Small intestine (tissue), 7 donors: ENCODE data around the gene SENP7. TPM values are rescaled to one million over a fixed set of nuclear protein-coding genes. Genes with fewer than 3 reads are reported as not detected.
"Not testable (repeated sequence)": the region's sequence is repeated elsewhere in the genome, so short reads cannot be mapped to it uniquely, and the experiment has no call there.

Experiments used
- DNase-seq, 2 donors: peaks; one replicate each; pipeline versions ENCODE4 v3.0.0 to v3.0.0-alpha.2; 2013
- FAIRE-seq: peaks from 2 replicates; lab custom pipeline; 2012; peaks lifted over from hg19 to GRCh38; lab: Jason Lieb, UNC
- H3K27ac ChIP-seq, 3 donors: one replicate each; pipeline ENCODE4 v1.5.1; 2013; ENCODE audit warnings: low read length in 2 of 3, mild to moderate bottlenecking in 2 of 3, control low read depth in 1 of 3, inconsistent platforms in 1 of 3, low read depth in 1 of 3, moderate library complexity in 1 of 3
- H3K27me3 ChIP-seq, 3 donors: one replicate each; pipeline ENCODE4 v1.6.1; 2013; ENCODE audit warnings: low read length in 3 of 3, inconsistent platforms in 1 of 3; ENCODE audit not compliant: control insufficient read depth in 3 of 3, insufficient read depth in 3 of 3
- H3K36me3 ChIP-seq, 3 donors: one replicate each; pipeline ENCODE4 v1.6.1; 2013; ENCODE audit warnings: low read length in 3 of 3, inconsistent platforms in 1 of 3, low read depth in 1 of 3, mild to moderate bottlenecking in 1 of 3, moderate library complexity in 1 of 3; ENCODE audit not compliant: control insufficient read depth in 3 of 3, insufficient read depth in 2 of 3
- H3K4me1 ChIP-seq, 3 donors: one replicate each; pipeline ENCODE4 v1.6.1; 2013; ENCODE audit warnings: low read length in 2 of 3, inconsistent platforms in 1 of 3, low read depth in 1 of 3, mild to moderate bottlenecking in 1 of 3, moderate library complexity in 1 of 3; ENCODE audit not compliant: control insufficient read depth in 3 of 3, insufficient read depth in 2 of 3
- H3K4me3 ChIP-seq, 3 donors: one replicate each; pipeline ENCODE4 v1.5.1; 2013; ENCODE audit warnings: low read length in 3 of 3, control low read depth in 1 of 3, inconsistent platforms in 1 of 3, low read depth in 1 of 3, mild to moderate bottlenecking in 1 of 3, moderate library complexity in 1 of 3
- H3K9me3 ChIP-seq, 2 donors: one replicate each; pipeline ENCODE4 v1.6.1; 2013; ENCODE audit warnings: low read depth in 1 of 2, low read length in 1 of 2; ENCODE audit not compliant: control insufficient read depth in 2 of 2, insufficient read depth in 1 of 2
- WGBS, 3 donors: extraction: QIAGEN DNeasy Blood & Tissue Kit; methylation state at CpG; one replicate each; pipeline ENCODE4 v1.1.7; 2013; 5-methylcytosine and 5-hydroxymethylcytosine counted together
- polyA plus RNA-seq, 4 donors: library from polyadenylated mRNA; stranded (reverse) in 3 of 4; unstranded in 1 of 4; fragments of 200-250 nt in 3 of 4; fragments of 120-200 nt in 1 of 4; gene quantifications; one replicate each; pipeline versions ENCODE4 v1.2.1 to v1.2.3, GENCODE V29; 2013
- donor health status: healthy with polysubstance abuse.
- donor health status: control.
- donor health status: control.
- donor health status: Bipolar disorder and iron deficiency.
- donor health status: healthy.

Gene SENP7
- polyA plus RNA-seq, 4 donors: 3.0 to 35.7 (median 4.1) TPM

DNA sequence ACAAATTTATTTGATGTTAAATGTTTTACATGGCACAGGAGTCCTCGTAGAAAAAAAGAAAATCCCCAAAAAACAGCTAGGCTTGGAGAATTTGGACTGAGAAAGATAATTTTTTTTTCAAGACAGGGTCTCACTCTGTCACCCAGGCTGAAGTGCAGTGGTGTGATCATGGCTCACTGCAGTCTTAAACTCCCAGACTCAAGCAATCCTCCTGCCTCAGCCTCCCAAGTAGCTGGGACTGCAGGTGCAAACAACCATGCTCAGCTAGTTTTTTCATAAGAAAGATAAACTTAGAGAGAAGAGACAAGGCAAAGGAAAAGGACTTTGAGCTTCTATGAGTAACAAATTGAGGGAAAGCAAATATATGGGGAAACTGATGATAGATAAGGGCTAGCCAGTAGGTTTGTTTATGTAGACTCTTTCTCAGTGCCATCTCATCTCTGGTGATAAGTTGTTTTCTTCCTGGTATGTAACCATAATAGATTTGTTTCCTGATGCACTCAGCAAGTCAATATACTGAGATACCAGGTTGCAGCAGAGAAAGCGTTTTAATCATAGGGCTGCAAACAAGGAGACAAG, 35.6 kb upstream of the SENP7 start:
- no peak for FAIRE-seq
- Histone ChIP-seq H3K27me3 (no peaks in the 10 kb centered on the region), H3K9me3 (peaks cover 0 to 10% of the 10 kb centered on the region in 2 donors), H3K4me3 (no peak overlapping the region), H3K36me3 (no peaks in the 10 kb centered on the region), H3K27ac (no peak overlapping the region), H3K4me1 (peaks cover 0 to 8% (median 0%) of the 10 kb centered on the region in 3 donors)
- DNase-seq: peak in 1 of 2 donors; percentile 49
- 52 to 66% (median 56%) methylated on average over 2 of the region's 2 CpGs for WGBS, 3 donors

DNA sequence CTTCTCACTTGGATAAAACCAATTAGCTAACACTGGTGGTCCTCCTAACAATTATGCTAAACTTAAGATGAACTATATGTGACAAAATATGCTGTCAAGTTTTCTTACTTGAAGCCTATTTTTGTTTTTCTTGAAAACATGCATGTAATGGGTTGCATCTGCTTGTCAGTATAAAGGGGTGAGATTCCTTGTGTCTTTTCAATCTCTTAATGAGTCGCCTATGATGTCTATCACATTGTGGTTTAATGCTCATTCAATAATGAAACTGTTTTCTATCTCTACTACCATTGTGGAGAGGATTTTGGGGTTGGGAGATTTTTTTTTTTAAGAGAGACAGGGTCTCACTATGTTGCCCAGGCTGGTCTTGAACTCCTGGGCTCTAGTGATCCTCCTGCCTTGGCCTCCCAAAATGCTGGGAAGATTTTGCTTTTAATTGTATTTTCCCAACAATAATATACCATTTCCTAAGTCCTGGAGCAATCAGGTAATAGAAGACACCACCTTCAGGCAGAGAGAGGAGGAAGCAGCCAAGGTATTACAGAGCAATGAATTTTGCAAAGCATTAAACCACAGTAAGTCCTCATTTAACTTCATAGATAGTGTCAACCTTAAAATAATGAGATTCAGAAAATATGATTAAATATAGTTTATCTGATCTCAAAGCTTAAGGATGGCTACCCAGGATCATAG, 31.3 kb upstream of the SENP7 start:
- H3K4me1 ChIP-seq: peaks cover 0 to 5% (median 0%) of the 10 kb centered on the region in 3 donors
- H3K9me3 ChIP-seq: no peaks in the 10 kb centered on the region
- H3K36me3 ChIP-seq: no peaks in the 10 kb centered on the region
- FAIRE-seq (no peak), DNase-seq (no peak)
- no peaks in the 10 kb centered on the region for H3K27me3 ChIP-seq
- no peak overlapping the region for H3K4me3 ChIP-seq
- 42 to 73% (median 70%) methylated on average over 1 of the region's 1 CpG for WGBS, 3 donors
- no peak overlapping the region for H3K27ac ChIP-seq

DNA sequence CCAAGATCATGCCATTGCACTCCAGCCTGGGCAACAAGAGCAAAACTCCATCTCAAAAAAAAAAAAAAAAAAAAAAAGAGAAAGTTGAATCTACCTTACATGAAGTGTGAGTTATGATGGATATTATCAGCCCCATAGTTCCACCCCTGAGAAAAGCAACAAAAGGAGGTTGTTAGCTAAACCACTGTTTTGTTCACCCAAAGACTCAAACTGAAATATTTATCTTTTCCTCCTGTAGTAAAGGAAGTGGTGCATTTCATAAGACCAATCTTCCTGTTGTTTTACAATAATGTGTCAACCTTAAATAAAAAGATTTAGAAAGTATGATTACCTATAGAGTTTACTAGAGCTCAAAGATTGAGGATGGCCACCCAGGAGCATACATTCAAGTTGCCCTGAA, 29.9 kb upstream of the SENP7 start:
- H3K4me3 ChIP-seq: no peak overlapping the region
- DNase-seq: no peak
- no peaks in the 10 kb centered on the region for H3K27me3 ChIP-seq
- FAIRE-seq: no peak
- H3K27ac ChIP-seq: peak overlapping the region in 1 of 3 donors; percentile 50
- H3K36me3 ChIP-seq: no peaks in the 10 kb centered on the region
- H3K9me3 ChIP-seq: no peaks in the 10 kb centered on the region
- no peaks in the 10 kb centered on the region for H3K4me1 ChIP-seq

DNA sequence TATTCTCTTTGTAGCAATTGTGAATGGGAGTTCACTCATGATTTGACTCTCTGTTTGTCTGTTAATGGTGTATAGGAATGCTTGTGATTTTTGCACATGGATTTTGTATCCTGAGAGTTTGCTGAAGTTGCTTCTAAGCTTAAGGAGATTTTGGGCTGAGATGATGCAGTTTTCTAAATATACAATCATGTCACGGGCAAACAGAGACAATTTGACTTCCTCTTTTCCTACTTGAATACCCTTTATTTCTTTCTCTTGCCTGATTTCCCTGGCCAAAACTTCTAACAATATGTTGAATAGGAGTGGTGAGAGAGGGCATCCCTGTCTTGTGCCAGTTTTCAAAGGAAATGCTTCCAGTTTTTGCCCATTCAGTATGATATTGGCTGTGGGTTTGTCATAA, 23.9 kb upstream of the SENP7 start:
- DNase-seq, FAIRE-seq, H3K27ac ChIP-seq, H3K4me3 ChIP-seq, H3K27me3 ChIP-seq, H3K9me3 ChIP-seq, H3K36me3 ChIP-seq, H3K4me1 ChIP-seq: not testable (repeated sequence)
- WGBS, 3 donors: 73 to 92% (median 73%) methylated on average over 1 of the region's 1 CpG

DNA sequence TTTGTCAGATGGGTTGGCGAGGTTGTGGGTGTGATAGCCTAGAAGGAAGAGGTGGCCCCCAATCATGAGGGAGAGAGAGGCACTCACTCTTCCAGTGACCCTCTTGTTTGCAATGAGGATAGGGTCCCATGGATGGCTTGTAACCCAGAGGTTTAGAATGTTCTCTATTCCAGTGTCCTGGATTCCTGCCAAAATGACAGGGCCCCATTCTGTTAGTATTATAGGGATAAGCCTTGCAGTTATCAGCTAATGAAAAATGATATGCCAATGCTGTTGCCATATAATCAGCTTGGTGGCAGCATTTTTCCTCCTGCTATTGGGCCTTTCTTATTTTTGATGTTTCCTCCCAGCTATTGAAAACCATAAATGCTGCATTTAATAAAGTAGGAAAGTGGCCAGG, 23.3 kb upstream of the SENP7 start:
- Histone ChIP-seq H3K9me3 (no peaks in the 10 kb centered on the region), H3K4me1 (no peaks in the 10 kb centered on the region), H3K4me3 (no peak overlapping the region), H3K27ac (no peak overlapping the region), H3K36me3 (no peaks in the 10 kb centered on the region), H3K27me3 (no peaks in the 10 kb centered on the region)
- 82 to 95% (median 88%) methylated on average over 1 of the region's 1 CpG for WGBS, 3 donors
- no peak for DNase-seq
- FAIRE-seq: no peak

DNA sequence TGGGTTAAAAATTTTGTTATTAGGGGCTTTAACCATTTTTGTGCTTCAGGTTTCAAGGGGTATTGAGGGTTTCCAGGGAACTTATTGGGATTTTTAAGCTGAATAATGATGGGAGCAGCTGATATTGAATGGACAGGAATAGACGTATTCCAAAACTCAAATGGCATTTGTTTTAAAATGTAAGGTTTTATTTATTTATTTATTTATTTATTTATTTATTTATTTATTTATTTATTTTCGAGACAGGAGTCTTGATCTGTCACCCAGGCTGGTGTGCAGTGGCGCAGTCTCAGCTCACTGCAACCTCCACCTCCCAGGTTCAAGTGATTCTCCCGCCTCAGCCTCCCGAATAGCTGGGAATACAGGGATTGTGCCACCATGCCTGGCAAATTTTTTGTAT, 22.2 kb upstream of the SENP7 start:
- DNase-seq: no peak
- Histone ChIP-seq H3K4me1 (no peaks in the 10 kb centered on the region), H3K4me3 (no peak overlapping the region), H3K36me3 (no peaks in the 10 kb centered on the region), H3K9me3 (peaks cover 0 to 3% of the 10 kb centered on the region in 2 donors), H3K27ac (no peak overlapping the region), H3K27me3 (no peaks in the 10 kb centered on the region)
- 65 to 86% (median 75%) methylated on average over 5 of the region's 5 CpGs for WGBS, 3 donors
- FAIRE-seq: no peak

DNA sequence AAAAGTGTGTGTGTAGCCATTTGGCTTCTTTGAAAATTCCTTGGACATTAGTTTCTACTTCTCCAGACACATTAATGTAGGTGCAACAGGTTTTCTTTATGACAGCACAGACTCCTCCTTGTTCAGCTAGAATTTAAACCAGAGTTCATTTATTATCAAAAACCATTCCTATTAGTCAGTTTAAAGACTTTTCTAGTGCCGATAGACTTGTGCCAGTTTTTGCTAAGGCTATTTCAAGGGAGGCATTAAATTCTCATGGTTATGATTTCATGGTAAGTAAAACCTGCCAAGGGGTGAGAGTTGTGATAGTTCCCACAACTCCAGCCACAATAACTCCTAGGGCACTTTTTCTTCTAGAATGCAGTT, 20.6 kb upstream of the SENP7 start:
- DNase-seq: no peak
- Histone ChIP-seq H3K4me1 (no peaks in the 10 kb centered on the region), H3K36me3 (no peaks in the 10 kb centered on the region), H3K27ac (no peak overlapping the region), H3K9me3 (peaks cover 0 to 8% of the 10 kb centered on the region in 2 donors), H3K4me3 (no peak overlapping the region), H3K27me3 (no peaks in the 10 kb centered on the region)
- 81 to 93% (median 83%) methylated on average over 1 of the region's 1 CpG for WGBS, 3 donors
- no peak for FAIRE-seq

DNA sequence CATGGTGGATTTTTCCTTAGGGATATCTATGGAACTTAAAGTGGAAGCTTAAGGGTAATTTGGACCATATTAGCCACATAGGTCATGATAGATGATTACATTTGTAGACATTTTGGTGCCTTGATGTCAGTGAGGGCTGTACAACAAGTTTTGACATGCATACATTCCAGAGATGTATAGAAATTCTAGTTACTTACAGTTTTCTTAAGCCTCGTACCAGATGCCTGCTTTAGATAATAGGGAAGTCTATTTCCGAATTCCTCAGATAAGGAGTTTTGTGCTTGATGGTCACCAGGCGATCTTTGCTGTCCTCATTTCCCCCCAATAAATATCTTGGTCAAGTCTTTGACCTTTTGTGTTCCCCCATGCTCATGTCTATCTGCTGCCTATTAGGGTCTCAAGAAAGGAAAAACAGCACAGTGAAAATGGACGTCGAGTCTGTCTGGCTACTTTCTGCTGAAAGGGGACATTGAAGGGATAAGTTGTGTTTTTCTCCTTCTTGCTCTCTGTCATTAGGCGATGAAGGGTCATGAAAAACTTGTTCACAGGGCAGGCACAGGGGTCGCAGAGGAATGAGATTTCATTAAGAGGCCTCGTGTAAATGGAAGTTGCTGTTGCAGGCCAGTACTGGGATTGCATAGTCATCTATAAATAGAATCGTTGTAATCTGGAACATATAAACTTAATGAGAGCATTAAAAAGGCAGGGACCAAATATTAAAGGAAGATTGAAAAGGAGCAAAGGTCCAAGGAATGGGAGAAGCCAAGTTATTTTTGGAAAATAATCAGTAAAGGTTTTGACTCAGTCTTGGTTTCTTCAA, 20.0 kb upstream of the SENP7 start:
- no peak overlapping the region for H3K27ac ChIP-seq
- H3K4me1 ChIP-seq: no peaks in the 10 kb centered on the region
- 70 to 78% (median 72%) methylated on average over 9 of the region's 9 CpGs for WGBS, 3 donors
- no peaks in the 10 kb centered on the region for H3K27me3 ChIP-seq
- no peak for FAIRE-seq
- no peak overlapping the region for H3K4me3 ChIP-seq
- no peak for DNase-seq
- peaks cover 0 to 8% of the 10 kb centered on the region in 2 donors for H3K9me3 ChIP-seq
- H3K36me3 ChIP-seq: no peaks in the 10 kb centered on the region
